Stimulated activated CD8-positive, alpha-beta memory T cell treated with anti-CD3 and anti-CD28 coated beads, Interleukin-15, amount 100 ng/mL, for 48 hours (primary cell): ENCODE results near the gene GPSM1.
A peak's percentile ranks its signal among the peaks of the same experiment; 100 is the strongest.

Experiments
- DNase-seq, 2 donors: peaks; one replicate each; pipeline ENCODE4 v3.0.0-alpha.2; 2020; ENCODE audit warnings: low read depth in 2 of 2

Gene GPSM1

GRCh38 chr9:136332482-136332983 is 5.2 kb downstream of the GPSM1 start:
- DNase-seq, result no peak

GRCh38 chr9:136333045-136333444 is 5.7 kb downstream of the GPSM1 start:
- no peak for DNase-seq

GRCh38 chr9:136333486-136333885 is 6.1 kb downstream of the GPSM1 start:
- DNase-seq, result no peak

- no peak for DNase-seq
Observed at GRCh38 chr9:136334541-136334940, 7.2 kb downstream of the GPSM1 start.

GRCh38 chr9:136335296-136336155 is 8.2 kb downstream of the GPSM1 start:
- DNase-seq, result no peak

- DNase-seq, result no peak
Observed at GRCh38 chr9:136336156-136336870, 9.0 kb downstream of the GPSM1 start.

GRCh38 chr9:136336881-136337280 is 9.5 kb downstream of the GPSM1 start:
- no peak for DNase-seq

GRCh38 chr9:136337416-136338395 is 10.4 kb downstream of the GPSM1 start:
- DNase-seq, result no peak

GRCh38 chr9:136338511-136338910 is 11.2 kb downstream of the GPSM1 start:
- no peak for DNase-seq

- DNase-seq, result no peak
Observed at GRCh38 chr9:136339173-136339957, 12.0 kb downstream of the GPSM1 start.

GRCh38 chr9:136339958-136340310 is 12.6 kb downstream of the GPSM1 start:
- DNase-seq, result no peak

GRCh38 chr9:136340356-136341041 is 13.2 kb downstream of the GPSM1 start:
- DNase-seq, result no peak

- no peak for DNase-seq
Observed at GRCh38 chr9:136341042-136341655, 13.8 kb downstream of the GPSM1 start.

GRCh38 chr9:136341769-136342168 is 14.4 kb downstream of the GPSM1 start:
- no peak for DNase-seq

- peak; percentile 52 to 60 for DNase-seq
Observed at GRCh38 chr9:136342181-136343120, 15.1 kb downstream of the GPSM1 start.

GRCh38 chr9:136343121-136343883 is 16.0 kb downstream of the GPSM1 start:
- no peak for DNase-seq

GRCh38 chr9:136343884-136344269 is 16.5 kb downstream of the GPSM1 start:
- no peak for DNase-seq
